MM.1S (cell line): ENCODE results near the gene GSTM5.

ENCODE experiments used
- EZH2 ChIP-seq: fragments of 300-600 bp; sonication (generic); optimal IDR thresholded peaks from 2 replicates; pipeline ENCODE3; 2017; ENCODE audit warnings: low read depth, mild to moderate bottlenecking, antibody characterized with exemption, low read length, mixed read lengths
- TF ChIP-seq, protein P1 (sequence below): fragments of 300-600 bp; sonication (generic); IDR thresholded peaks from 2 replicates; pipeline ENCODE4 v1.5.1; 2016; ENCODE audit warnings: antibody characterized with exemption, low read length, mixed read lengths

DNA sequence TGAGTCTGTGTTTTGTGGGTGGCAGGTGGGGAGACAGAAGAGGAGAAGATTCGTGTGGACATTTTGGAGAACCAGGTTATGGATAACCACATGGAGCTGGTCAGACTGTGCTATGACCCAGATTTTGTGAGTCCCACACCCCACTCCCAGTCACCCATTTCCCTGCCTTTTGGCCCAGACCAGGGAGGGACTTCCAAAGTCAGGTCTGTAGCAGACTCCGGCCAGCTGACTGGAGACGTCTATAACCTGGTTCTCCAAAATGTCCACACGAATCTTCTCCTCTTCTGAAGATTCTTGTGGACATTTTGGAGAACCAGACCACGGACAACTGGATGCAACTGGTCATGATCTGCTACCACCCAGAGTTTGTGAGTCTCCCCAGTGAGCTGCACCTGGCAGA is 1.6 kb downstream of the GSTM5 start:
- TF ChIP-seq, protein P1, sequence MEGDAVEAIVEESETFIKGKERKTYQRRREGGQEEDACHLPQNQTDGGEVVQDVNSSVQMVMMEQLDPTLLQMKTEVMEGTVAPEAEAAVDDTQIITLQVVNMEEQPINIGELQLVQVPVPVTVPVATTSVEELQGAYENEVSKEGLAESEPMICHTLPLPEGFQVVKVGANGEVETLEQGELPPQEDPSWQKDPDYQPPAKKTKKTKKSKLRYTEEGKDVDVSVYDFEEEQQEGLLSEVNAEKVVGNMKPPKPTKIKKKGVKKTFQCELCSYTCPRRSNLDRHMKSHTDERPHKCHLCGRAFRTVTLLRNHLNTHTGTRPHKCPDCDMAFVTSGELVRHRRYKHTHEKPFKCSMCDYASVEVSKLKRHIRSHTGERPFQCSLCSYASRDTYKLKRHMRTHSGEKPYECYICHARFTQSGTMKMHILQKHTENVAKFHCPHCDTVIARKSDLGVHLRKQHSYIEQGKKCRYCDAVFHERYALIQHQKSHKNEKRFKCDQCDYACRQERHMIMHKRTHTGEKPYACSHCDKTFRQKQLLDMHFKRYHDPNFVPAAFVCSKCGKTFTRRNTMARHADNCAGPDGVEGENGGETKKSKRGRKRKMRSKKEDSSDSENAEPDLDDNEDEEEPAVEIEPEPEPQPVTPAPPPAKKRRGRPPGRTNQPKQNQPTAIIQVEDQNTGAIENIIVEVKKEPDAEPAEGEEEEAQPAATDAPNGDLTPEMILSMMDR = no peak
- TF ChIP-seq EZH2 = no peak
